LoVo (cell line): ENCODE measurements around the gene HAAO.

Experiments used
- DNase-seq: peaks from one replicate; pipeline ENCODE4 v3.0.0-alpha.2; 2016; ENCODE audit warnings: low spot score

HAAO gene

DNA sequence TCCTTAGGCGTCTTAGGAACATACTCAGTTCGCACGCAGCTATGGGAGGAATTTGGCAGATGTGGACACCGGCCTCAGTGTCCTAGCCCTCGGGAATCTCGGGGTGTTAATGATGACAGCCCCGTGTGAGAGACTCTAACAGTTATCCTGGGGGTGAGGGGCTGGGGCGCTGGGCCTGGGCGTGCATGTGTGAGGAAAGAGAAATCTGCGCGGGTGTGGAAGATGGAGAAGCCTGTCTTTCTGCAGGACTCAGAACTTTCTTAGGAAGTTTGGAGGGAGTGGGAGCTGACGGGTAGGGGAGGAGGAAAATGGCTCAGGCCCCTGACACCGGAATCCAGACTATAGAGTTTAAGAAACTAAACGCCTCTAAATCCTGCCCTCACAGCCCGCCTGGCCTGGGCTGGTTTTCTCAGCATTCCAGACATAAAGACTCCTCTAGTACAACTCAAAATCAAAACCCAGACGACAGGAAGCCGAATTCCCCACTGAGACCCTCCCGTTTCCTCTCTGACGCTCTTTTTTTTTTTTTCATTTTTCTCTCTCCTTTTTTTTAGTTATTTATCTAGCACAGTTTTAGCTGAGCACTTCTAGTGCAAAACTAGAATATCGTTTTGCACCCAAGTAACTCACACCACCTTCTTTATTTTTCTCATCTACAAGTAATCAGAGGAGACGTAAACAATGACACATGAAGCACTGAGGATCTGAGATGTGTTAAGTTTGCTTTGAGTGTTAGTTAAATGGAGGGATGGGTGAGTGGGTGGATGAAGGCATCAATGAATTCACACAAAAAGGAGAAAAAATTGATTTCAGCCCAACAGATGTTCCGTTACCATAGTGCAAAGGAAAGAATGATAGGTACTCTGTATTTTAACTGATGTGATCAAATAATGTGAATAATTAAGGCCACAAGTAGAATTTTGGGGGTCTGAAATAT, 1.2 kb upstream of the HAAO start:
- DNase-seq: no peak

GRCh38 chr2:42792087-42792582, 248 bp downstream of the HAAO start:
- no peak for DNase-seq

DNA sequence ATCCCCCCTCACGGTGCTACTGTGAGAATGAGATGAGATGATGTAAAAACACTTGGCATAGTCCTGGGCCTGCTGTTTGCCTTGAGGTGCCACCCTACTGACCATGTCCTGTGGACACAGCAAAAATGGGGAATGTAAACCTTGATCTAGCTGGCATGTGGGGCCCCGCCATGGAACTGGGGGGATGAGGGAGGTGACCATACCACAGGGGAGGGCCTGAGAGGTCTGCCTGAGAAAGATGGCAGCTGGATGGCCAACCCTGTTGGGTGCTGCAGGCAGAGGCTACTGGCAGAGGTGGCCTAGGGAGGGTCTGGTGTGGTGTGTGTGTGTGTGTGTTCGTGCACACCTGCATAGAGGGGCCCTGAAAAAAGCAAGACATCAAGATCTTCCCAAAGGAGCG, 777 bp downstream of the HAAO start:
- DNase-seq: no peak

- no peak for DNase-seq
These were observed 2.6 kb downstream of the HAAO start for GRCh38 chr2:42789751-42790150.

DNA sequence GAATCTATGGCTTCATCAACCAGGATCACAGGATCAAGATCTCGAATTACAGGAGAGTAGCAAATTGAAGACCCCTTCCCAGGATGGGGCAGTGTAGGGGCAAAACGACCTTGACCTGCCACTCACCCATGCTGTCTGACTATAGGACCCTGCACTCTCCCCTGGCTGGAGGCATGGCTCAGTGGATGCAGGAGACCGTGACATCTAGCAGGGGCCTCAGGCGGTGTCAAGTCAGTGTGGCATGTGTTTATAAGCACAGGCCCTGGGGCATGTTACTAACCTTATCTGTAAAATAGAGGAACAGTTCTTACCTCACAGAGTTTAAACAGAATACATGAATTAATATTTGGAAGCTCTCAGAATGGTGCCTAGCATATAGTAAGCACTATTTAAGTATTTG, 3.5 kb downstream of the HAAO start:
- DNase-seq: no peak

DNA sequence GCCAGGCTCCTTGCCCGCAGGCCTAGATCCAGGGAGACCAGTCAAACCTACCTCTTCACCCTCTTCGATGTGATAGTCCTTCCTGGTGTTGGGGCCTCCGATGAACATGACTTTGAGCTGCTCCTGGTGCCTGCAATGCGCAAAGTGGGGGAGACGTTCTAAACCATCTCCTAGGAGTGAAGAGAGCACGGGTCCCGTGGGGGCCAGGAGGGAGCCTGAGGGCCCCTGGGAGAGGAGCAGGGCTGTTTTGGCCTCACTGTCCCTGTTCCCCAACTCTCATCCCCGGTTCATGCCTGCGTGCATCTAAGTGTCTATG, 3.9 kb downstream of the HAAO start:
- DNase-seq: no peak

- DNase-seq: no peak
These were observed 4.5 kb downstream of the HAAO start for GRCh38 chr2:42787788-42788477.

- DNase-seq: no peak
These were observed 5.0 kb downstream of the HAAO start for GRCh38 chr2:42787424-42787787.

DNA sequence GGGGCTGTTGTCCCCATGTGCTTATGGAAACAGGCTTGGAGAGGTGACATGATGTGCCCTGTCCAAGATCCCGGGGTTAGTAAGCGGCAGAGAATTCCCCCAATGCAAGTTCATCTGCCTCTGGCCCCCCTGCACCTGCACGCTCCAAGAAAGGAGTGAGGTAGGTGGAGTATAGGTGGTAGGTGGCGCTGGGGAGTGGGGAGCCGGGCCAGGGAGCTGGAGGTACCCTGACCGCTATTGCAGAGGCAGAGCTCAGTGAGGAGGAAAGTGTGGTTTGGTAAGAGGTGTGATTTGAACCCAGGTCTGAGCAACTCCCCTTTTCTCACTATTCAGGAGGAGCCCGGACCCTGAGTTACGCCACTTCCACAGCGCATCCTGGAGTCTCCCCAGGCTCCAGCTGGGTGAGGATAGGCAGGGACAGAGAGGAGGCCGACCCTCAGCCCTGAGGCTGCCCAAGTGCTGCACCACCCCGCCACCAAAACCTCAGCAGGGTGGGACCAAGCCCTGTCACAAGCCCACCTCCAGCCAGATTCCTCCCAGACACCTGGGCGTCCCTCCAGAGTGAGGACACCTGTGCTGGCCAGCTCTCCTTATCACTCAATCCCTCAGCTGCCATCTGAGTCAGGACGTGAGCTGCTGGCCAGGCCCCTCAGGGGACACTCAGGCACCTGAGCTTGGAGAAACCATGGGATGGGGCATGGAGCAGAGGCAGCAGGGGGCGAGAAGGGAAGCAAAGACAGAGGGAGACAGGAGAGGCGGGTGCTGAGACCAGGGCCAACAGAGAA, 5.6 kb downstream of the HAAO start:
- no peak for DNase-seq

DNA sequence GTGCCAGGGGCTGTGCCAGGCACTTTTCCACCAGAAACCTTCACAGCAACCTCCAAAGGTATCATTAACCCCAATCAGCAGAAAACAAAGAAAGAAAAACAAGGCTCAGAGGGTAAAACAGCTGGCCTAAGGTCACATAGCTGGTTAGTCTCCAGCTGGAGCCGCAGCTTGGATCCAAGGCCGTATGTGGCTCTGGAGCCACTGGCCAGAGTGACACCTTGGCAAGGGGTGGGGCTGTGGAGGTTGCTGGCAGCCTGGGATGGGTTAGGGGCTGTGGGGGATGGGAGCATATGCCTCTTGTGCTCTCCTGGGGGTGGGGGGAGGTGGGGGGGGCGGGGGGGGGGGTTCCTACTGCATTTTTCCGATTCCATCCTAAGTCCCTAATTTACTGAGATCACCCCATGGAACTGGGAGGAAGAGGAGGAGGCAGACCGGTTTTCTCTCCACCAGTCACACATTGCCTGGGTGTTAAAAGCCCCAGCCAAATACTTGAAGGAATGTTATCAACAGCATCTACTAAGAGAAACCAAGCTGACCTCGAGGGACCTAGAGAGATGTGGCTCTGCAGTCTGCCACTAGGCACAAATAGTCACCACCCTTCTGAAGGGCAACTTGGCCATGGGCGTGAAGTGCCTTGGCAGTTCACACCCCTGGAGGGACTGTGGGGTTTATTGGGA, 8.0 kb downstream of the HAAO start:
- no peak for DNase-seq

DNA sequence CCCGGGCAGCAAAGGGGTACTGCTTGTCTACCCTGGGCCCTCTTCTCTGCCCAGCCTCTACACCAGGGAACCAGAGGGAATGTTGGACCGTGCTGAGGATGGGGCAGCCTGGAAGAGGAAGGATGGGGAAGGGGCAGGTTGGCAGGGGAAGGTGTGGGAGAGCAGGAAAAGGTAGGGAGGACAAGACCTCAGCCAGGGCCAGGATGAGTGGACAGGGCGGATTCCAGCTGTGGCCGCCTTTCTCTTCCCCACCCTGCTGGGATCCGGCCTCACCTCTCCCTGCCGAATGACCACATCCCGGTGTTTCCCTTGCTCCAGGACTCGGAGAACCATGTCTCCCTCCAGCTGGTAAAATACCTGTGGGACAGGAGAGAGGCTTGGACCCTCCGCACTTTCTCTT, 8.9 kb downstream of the HAAO start:
- no peak for DNase-seq

DNA sequence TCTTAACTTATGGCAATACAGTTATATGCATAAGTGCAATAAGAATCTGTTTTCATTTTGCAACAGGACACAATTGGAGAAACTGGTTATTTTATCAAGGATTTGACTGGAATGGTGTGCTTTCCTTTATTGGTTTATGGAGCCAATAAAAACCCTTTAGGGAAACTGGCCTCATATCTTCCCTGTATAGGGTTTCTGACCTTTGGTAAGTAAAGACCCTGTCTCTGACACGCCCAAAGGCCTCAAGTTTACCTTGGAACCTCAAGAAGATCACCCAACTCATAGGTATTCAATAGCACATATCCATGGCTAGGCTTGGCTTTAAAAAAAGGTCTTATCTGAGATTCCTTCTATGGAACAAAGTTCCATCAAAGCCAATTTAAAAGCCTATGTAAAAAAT, 11.2 kb downstream of the HAAO start:
- DNase-seq: no peak

DNA sequence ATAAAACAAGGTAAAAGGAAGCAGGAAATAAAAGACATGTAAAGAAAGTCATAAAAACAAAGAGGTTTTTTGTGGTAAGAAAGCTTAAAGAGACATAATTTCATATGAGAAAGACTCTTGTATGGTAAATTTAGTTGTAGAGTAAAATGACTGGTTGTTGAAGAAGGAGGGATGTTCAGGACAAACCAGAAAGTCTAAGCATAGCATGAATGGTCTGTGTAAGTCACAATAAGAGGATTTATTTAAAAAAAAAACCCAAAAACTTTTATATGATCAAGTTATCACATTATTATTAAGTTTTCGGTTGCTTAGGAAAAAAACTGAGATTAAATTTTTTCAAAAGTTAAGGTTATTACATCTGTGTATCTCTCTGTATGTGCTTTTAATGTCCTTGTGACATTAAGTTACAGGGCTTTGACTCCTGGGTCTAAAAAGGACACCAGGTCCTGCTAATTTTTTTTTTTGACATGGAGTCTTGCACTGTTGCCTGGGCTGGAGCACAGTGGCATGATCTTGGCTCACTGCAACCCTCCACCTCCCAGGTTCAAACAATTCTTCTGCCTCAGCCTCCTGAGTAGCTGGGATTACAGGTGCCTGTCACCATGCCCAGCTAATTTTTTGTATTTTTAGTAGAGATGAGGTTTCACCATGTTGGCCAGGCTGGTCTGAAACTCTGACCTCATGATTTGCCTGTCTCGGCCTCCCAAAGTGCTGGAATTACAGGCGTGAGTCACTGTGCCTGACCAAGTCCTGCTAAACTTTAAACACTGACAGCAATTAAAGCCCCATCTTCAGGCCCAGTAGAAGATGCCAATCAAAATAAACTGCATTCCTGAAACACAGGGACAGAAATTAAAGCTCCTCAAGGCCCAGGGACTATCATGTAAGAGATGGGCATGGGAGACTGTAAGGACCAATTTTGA, 14.2 kb downstream of the HAAO start:
- DNase-seq: peak; percentile 18

DNA sequence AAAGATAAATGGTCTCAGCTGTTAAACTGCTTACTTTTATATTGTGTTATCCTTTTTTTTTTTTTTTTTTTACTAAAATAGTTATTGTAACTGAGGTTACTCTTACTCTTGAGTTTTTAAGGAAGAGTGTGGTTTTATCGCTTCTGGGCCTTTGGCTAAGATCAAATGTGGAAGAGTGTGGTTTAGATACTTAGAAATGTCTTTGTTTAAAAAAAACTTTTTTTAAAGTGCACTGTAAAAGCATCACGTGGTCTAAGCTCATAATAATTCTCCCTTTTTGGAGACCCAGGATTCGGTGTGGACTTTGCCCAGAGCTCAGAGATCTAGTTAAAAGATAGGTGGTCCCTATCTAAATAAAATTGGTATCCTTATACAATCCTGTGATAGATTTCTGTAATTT, 16.6 kb downstream of the HAAO start:
- DNase-seq: no peak

- DNase-seq: no peak
These were observed 17.2 kb downstream of the HAAO start for GRCh38 chr2:42775186-42775585.

DNA sequence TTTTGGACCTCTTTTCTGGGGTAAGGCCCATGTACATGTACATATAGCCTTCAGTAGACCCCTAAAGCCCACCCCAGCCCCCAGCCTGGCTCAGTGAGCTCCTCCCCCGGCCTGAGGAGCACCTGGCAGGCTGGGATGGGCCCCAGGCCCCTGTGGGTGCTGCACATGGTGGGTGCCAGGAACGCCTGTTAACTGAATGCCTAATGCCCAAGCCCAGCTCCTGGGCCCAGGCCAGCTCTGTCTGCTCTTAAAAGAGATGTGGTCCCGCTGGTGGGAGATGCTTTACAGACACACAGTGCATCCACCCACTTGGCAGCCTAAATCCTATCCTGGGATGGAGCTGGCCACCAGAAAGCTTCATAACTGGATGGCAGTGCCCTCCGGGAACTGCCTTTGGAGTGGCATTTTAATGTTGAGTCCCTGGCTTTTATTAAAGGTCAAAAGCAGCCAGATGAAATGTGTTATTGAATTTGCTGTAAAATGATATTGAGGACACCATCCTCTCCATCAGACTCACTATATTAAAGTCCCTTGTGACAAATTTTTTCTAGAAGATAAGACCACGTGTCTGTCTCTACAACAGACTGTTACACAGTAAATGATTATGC, 20.7 kb downstream of the HAAO start:
- no peak for DNase-seq

- DNase-seq: peak; percentile 32
These were observed 21.9 kb downstream of the HAAO start for GRCh38 chr2:42770288-42771131.

GRCh38 chr2:42769583-42770287, 22.6 kb downstream of the HAAO start:
- DNase-seq: no peak

DNA sequence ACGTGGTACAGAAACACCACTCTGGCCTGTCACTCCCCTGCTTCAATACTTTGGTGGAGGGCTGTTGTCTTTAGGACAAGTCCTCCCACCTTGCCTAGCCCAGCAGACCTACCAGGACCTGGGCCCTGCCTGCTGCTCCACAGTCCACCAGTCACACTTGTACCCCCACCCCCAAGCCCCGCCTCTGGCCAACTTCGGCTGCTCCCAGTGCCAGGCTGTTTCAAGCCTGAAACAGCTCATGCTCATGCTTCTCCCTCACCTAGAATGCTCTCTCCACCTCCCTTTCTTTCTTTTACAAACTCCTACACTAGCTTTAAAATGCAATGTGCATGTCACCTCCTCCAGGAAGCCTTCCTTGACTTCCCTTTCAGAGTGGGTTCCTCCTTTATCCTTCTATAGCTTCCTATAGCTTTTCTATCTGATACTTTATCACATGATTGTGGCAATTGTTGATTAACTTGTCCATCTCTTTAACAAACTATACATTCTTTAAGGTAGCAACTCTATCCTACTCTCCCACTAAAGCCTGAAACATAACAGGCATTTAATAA, 23.6 kb downstream of the HAAO start:
- no peak for DNase-seq
